Spinal cord (tissue), 10 donors: Measurements from ENCODE around the gene NOS3. TPM values are rescaled to one million over a fixed set of nuclear protein-coding genes. Genes with fewer than 3 reads are reported as not detected.
A peak's percentile ranks its signal among the peaks of the same experiment; 100 is the strongest.

Experiments
- DNase-seq, 6 donors: peaks; one replicate each; pipeline versions ENCODE4 v3.0.0 to v3.0.0-alpha.2; 2013 to 2015; ENCODE audit warnings: low spot score in 6 of 6, low read depth in 4 of 6
- H3K27ac ChIP-seq: one replicate; pipeline ENCODE4 v1.5.1; 2013; ENCODE audit warnings: low read depth, low read length, control low read depth
- H3K27me3 ChIP-seq: one replicate; pipeline ENCODE4 v1.6.1; 2013; ENCODE audit warnings: low read length; ENCODE audit not compliant: control insufficient read depth, insufficient read depth
- H3K36me3 ChIP-seq: one replicate; pipeline ENCODE4 v1.6.1; 2013; ENCODE audit warnings: low read length; ENCODE audit not compliant: control insufficient read depth, insufficient read depth
- H3K4me1 ChIP-seq: one replicate; pipeline ENCODE4 v1.6.1; 2013; ENCODE audit warnings: low read length; ENCODE audit not compliant: control insufficient read depth, insufficient read depth
- H3K4me3 ChIP-seq: one replicate; pipeline ENCODE4 v1.5.1; 2013; ENCODE audit warnings: low read depth, low read length, control low read depth
- H3K9me3 ChIP-seq: one replicate; pipeline ENCODE4 v1.6.1; 2013; ENCODE audit warnings: low read length; ENCODE audit not compliant: control insufficient read depth, insufficient read depth
- WGBS: methylation state at CpG from one replicate; pipeline ENCODE4 v1.1.5; 2013; ENCODE audit warnings: missing lambda C conversion rate; ENCODE audit not compliant: insufficient coverage; 5-methylcytosine and 5-hydroxymethylcytosine counted together
- polyA plus RNA-seq, 2 donors: library from polyadenylated mRNA; unstranded; fragments of 120-200 nt; gene quantifications; one replicate each; pipeline ENCODE4 v1.2.1, GENCODE V29; 2013; ENCODE audit not compliant: insufficient read length in 2 of 2
- total RNA-seq, 2 donors: library from RNA; depleted of rRNA in 1 of 2; stranded (reverse); fragments of 120-200 nt in 1 of 2; fragments of >200 nt in 1 of 2; gene quantifications; one replicate each; pipeline versions ENCODE4 v1.2.3 to v1.2.4, GENCODE V29; 2013 to 2014
- donor health status: healthy.

Gene NOS3
- total and polyA plus RNA-seq, 4 donors: 2.4 to 13.4 (median 9.3) TPM

DNA sequence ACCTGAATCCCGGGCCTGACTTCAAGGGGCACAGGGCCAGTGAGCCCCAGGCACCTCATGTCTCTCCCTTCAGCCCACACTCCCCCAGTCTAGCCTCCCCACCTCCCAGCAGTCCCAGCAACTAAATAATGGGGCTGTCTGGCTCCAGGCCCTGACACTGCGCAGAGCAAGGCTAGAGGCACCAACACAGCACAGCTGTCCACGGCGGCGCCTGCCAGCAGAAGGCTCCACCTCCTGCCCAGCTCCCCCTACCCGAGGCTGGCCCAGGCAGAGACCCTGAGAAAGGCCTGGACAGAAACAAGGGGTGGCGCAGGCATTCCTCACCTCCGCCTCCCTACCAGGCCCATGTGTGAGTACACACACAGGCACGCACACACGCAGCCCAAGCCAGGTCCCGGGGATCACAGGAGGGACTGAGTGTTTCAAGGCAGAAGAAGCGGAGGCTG is 18.8 kb upstream of the NOS3 start:
- DNase-seq: peak in 2 of 6 donors; percentile 86 to 88
- Histone ChIP-seq H3K27me3 (no peaks in the 10 kb centered on the region), H3K4me1 (peaks cover 80% of the 10 kb centered on the region), H3K36me3 (peaks cover 48% of the 10 kb centered on the region), H3K27ac (peak overlapping the region; percentile 47), H3K9me3 (no peaks in the 10 kb centered on the region), H3K4me3 (no peak overlapping the region)
- 37% methylated on average over 10 of the region's 12 CpGs for WGBS

DNA sequence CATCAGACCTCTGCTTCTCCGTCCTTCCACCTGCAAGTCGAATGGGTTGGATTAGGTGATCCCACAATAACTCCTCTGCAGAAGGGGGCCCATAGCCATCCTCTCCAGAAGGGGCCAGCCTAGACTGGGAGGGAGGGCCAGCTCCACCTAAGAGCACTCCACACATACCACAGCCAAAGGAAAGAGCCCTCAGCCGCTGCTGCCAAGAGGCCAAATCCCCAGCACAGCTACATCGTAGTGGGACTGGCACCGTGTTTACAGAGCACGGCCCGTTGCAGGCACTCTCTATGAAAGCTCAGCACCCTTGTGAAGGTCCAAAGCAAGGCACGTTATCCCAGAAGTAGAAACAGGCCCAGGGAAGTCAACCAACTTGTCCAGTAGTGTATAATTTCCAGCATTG is 18.1 kb upstream of the NOS3 start:
- peaks cover 86% of the 10 kb centered on the region for H3K4me1 ChIP-seq
- 82% methylated on average over 6 of the region's 8 CpGs for WGBS

DNA sequence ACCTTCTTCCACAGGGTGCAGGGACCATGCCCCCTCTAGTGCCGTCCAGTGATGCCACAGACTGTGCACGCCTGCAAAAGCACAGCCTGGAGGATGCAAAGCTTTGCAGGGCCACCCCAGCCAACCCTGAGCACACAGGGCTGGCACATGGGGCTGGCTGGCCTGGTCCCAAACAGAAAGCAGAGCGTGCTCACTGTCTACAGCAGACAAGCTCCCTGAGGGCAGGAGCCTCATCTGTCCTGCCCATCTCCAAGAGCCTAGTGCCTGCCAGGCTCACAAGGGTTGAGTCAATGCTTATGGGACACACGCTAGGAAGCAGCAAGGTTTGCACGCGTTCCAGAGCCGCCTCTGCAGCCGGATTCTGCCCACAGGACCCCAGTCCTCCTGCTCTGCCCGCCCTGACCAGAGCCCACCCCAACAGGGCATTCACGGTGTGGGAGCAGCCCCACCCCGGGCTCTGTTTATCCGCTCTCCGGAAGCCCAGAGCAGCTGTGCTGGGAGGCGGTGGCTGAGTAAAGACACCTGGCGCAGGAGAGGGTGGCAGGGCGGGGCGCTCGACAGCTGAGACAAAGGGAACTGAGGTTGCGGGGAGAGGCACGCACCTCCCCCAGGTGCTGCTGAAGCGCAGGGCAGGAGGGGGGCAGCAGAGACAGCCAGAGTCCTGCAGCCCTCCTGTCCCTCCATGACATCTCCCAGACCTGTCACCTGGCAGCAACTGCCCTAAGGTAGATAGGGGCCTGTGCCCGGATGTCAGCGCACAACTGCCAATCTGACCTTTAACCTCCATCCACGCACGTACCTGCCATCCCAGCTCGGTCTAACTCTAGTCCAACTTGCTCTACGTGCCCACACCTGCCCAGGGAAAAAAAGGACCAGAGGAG is 17.0 kb upstream of the NOS3 start:
- Histone ChIP-seq H3K4me3 (no peak overlapping the region), H3K27ac (no peak overlapping the region), H3K36me3 (peaks cover 41% of the 10 kb centered on the region), H3K27me3 (no peaks in the 10 kb centered on the region), H3K4me1 (peaks cover 87% of the 10 kb centered on the region), H3K9me3 (no peaks in the 10 kb centered on the region)
- WGBS: 59% methylated on average over 27 of the region's 27 CpGs
- no peak for DNase-seq

More for the DNA sequence above, 18.1 kb upstream of the NOS3 start:
- Histone ChIP-seq H3K36me3 (peaks cover 48% of the 10 kb centered on the region), H3K27ac (no peak overlapping the region), H3K4me3 (no peak overlapping the region), H3K9me3 (no peaks in the 10 kb centered on the region), H3K27me3 (no peaks in the 10 kb centered on the region)
- no peak for DNase-seq

DNA sequence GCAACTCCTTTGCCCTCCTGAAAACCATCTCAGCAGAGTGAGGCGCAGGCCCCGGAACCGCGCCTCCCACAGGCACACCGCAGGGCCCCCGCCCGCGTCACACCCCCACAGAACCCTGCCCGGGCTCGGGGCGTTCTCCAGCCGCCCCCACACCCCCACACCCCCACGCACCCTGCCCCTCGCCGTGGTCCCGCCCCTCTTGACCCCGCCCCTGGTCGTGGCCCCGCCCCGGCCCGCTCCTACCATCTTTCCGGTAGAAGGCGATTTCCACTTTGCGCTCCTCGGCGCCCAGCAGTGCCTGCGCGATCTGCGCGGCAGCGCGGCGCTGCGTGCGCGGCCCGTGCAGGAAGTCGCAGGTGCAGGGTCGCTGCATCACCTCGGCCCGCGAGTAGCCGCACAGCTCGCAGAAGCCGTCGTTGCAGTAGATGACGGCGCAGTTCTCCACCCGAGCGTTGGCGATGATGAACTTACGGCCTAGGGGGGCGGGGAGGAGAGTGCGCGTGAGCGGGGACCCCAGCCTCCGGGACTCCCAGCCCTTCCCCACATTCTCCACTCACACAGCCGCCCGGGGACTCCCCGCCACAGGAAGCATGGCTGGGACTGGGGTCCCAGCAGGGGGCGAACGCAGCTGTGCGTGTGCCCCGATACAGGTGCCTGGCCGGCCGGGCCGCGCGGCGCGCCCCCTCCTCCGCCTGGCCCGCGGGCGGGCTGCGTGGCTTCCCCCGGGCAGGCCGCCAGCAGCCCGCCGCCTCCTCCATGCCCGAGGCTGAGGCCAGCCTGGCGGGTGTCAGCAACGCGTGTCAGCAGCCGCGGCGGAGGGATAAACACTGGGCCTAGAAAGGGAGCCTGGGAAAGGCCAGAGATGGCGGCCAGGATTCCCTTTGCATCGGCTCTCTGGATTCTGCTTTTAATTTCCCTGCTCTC is 16.1 kb upstream of the NOS3 start:
- peak in 2 of 6 donors; percentile 76 to 82 for DNase-seq
- H3K36me3 ChIP-seq: peaks cover 36% of the 10 kb centered on the region
- no peak overlapping the region for H3K27ac ChIP-seq
- WGBS: 1% methylated on average over 84 of the region's 89 CpGs
- peaks cover 87% of the 10 kb centered on the region for H3K4me1 ChIP-seq
- no peaks in the 10 kb centered on the region for H3K9me3 ChIP-seq
- H3K4me3 ChIP-seq: peak overlapping the region; percentile 36
- no peaks in the 10 kb centered on the region for H3K27me3 ChIP-seq

DNA sequence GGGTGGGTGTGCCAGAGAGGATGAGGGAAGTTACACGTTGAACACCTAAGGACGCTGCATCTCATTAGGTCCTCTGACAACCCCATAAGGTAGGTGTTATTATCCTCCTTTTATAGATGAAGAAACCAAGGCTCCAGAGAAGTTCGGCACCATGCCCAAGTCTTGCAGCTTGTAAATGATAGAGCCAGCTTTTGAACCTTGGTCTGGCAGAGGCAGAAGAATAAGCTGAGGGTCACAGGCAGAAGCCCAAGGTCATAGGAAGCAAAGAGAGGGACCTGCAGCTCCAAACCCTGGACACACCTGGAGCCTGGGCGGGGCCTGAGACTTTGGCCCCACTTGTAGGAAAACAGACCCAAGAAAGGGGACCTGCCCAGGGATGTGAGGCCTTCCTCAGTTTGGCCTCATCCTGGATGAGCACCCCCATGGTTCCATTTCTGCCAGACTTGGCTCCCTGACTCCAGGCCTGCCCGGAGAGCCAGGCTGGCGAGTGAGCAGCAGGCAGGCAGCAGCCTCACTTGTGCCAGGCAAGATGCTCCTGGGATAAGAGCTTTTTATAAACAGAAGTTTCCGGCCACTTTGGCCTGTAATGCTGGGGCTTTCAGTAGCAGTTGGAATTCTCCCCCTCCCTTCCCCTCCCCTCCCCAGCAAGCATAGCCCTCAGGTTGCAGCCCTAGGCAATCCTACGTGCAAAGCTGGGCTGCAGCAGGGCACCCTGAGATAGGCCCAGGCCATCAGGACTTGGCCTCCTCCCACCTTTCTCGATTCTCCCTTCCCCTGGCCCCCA is 15.1 kb upstream of the NOS3 start:
- Histone ChIP-seq H3K4me1 (peaks cover 87% of the 10 kb centered on the region), H3K27me3 (no peaks in the 10 kb centered on the region), H3K4me3 (peak overlapping the region; percentile 36), H3K36me3 (peaks cover 27% of the 10 kb centered on the region), H3K9me3 (no peaks in the 10 kb centered on the region), H3K27ac (no peak overlapping the region)
- WGBS: 77% methylated on average over 7 of the region's 9 CpGs
- no peak for DNase-seq

DNA sequence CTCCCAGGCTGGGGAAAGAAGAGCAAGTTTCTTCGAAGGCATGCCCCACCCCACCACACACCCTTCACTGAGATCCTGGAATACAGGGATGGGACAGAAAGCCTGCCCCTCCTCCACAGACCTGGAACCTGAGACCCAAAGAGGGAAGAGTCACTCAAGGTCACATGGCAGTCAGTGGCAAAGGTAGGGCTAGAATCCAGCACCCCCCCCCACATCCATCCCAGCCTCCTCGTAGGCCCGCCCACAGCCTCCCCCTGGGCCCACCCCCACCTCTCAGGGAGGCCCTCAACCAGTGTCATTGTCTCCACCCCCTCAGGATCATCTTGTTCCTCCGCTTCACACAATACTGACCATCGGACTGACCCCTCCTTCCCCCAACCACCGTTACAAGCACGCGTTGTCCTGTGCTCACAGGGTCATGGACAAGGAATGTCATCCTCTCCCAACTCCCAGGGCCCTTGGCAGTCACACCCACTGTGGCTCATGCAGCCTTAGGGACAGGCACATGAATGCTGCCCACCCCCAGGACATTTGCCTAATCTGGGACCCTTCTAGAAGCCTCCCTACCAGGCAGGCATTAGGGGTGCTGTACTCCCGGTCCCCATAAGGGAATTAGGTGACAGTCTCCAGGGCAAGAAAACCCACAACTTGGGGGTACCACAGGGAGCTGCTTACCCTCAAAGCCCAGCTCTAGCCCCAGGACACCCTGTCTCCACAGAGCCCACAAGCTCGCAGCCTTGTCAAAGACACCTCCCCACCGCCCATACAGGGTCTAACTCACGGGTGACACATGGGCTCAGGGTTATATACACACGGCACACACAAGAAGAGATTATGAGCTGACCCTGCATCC is 14.1 kb upstream of the NOS3 start:
- H3K27me3 ChIP-seq: no peaks in the 10 kb centered on the region
- no peak for DNase-seq
- H3K9me3 ChIP-seq: no peaks in the 10 kb centered on the region
- WGBS: 18% methylated on average over 10 of the region's 13 CpGs
- peak overlapping the region; percentile 36 for H3K4me3 ChIP-seq
- peaks cover 87% of the 10 kb centered on the region for H3K4me1 ChIP-seq
- no peak overlapping the region for H3K27ac ChIP-seq
- H3K36me3 ChIP-seq: peaks cover 18% of the 10 kb centered on the region

DNA sequence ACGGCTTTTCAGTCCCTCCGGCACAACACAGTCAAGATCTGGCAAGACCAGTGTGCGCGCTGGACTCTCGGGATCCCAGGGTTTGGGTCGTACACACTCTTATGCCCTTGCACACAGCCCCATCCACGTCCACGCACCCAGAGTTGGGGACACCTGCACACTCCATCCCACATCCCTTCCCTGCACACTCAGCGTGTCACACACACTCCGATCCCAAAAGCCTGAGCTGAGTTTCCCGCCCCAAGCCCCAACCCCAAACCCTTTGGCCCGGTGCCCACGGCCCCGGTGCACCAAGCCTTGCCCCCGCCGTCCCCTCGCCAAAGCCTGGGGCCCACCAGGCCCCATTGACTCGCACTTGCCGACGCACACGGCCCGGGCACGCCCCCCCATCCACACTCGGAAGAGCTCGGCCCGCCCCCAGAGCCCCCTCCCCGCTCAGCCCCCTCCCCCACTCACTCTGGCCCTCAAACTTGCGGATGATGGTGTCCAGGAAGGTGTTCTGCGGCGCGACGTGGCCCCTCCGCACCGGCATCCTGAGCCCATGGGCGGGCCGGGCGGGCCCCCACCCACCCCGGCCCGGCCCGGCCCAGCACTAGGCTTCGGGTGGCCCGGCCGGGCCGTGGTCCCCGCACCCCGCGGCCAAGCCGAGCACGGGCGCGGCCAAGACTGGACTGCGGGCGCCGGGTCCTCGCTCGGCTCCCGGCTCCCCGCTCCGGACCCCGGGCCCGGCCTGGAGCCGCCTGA is 13.3 kb upstream of the NOS3 start:
- H3K4me3 ChIP-seq: peak overlapping the region; percentile 36
- H3K36me3 ChIP-seq: peaks cover 12% of the 10 kb centered on the region
- WGBS: 2% methylated on average over 48 of the region's 62 CpGs
- peaks cover 85% of the 10 kb centered on the region for H3K4me1 ChIP-seq
- H3K9me3 ChIP-seq: no peaks in the 10 kb centered on the region
- peak in 2 of 6 donors; percentile 51 to 78 for DNase-seq
- no peak overlapping the region for H3K27ac ChIP-seq
- no peaks in the 10 kb centered on the region for H3K27me3 ChIP-seq

DNA sequence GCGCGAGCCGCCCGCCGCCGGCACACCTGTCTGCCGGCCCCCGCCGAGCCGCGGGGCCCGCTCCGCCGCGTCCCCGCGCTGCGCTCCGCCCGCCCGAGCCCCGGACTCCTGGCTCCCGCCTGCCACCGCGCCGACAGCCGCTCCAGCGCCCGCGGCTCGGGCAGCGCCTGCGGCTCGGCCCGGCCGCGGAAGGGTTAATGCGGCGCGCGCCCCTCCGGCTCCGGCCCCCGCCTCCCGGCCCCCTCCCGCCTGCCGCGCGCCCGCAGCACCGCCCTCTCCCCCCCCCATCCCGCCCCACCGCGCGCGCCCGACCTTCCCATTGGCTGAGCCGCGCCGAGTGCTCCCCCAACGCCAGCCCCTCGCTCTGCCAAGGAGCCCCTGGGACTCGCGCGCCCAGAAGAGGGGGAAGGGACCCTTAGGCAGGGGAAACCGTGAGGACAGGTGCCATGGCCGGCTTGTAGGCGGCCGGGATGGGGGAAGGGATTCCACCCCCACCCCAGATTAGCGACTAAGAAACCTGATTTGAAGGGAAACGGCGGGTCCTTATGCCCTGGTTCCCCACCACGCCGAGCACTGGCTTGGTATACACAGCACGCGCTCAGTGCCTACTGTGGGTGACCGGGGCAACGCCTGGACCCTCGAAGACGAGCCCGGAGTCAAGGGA is 12.6 kb upstream of the NOS3 start, which contains the start of gene KCNH2:
Gene KCNH2 (minus strand): TSS at position 196 of the 664 bp plus-strand sequence. CDS start 408 bp downstream, outside the sequence.
- peaks cover 9% of the 10 kb centered on the region for H3K36me3 ChIP-seq
- H3K27me3 ChIP-seq: no peaks in the 10 kb centered on the region
- peaks cover 83% of the 10 kb centered on the region for H3K4me1 ChIP-seq
- DNase-seq: peak in 2 of 6 donors; percentile 96 to 97
- no peaks in the 10 kb centered on the region for H3K9me3 ChIP-seq
- peak within 1 kb of the TSS; percentile 87 for H3K27ac ChIP-seq
- under 1% methylated on average over 44 of the region's 81 CpGs for WGBS
- peak within 1 kb of the TSS; percentile 41 for H3K4me3 ChIP-seq
